Dedifferentiated amniotic fluid mesenchymal stem cell (primary cell): ENCODE data around the gene KIDINS220.
A peak's percentile ranks its signal among the peaks of the same experiment; 100 is the strongest.

Source experiments
- DNase-seq: peaks from one replicate; pipeline ENCODE4 v3.0.0-alpha.2; 2016; ENCODE audit errors: extremely low spot score

Gene KIDINS220

DNA sequence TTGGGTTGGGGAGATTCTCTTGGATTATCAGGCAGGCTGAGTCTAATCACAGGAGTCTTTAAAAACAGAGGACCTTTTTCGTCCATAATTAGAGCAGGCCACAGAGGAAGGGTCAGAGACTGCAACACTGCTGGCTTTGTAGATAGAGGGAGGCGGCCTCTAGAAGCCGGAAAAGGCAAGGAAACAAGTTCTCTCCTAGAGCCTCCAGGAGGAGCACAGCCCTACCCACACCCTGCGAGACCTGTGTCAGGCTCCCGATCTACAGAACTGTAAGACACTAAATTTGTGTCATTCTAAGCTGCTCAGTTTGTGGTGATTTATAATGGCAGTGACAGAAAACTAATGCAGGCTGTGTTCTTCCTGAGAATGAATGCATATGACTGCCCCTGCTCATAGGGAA lies 140.2 kb downstream of the KIDINS220 start:
- DNase-seq = no peak

GRCh38 chr2:8694737-8695136 lies 142.7 kb downstream of the KIDINS220 start:
- no peak for DNase-seq

DNA sequence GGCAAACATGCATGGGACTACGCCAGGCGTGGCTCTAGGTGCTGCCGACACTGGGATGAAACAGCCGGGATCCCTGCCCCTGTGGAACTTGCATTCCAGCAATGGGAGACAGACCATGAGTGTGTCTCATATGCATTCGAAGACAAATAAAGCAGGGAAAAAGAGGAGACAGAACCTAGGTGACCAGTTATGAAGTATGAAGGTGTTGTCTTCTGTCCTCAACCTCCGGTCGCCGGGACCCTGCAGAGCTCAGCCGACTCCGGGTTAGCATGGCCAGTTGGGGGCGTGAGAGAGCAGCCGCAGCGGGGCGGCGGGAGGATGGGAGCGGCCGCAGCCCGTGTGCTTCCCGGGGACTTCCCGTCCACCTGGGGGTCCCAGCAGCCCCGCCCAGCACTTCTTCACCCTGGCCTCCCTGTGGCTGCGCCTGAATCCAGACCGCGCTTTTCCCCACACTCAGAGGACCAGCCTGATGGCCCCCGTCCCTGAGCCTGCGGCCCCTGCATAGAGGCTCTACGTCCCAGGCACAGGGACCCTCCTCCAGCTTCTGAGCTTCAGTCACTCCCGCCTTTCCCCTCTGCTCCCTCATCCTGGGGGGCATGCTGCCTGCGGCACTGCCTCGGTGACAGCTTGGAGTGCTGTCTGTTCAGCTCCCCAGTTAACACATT lies 144.1 kb downstream of the KIDINS220 start:
- DNase-seq = no peak

DNA sequence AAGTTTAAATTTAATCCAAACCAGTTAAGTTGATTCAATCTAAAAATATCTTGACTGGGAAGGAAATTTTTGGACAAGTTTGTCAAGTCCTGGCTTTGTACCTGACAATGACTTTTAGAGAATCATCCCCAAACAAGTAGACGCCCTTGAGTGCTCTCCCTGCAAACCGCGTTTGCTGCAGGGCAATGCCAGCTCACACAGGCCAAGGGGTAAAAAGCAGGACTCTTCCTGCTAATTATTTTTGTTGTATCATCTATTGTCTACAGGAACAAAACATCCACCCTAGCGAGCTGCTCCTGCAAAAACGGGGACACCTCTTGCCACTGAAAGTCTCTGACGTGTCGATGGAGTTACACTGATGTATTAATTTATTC lies 144.6 kb downstream of the KIDINS220 start:
- no peak for DNase-seq

DNA sequence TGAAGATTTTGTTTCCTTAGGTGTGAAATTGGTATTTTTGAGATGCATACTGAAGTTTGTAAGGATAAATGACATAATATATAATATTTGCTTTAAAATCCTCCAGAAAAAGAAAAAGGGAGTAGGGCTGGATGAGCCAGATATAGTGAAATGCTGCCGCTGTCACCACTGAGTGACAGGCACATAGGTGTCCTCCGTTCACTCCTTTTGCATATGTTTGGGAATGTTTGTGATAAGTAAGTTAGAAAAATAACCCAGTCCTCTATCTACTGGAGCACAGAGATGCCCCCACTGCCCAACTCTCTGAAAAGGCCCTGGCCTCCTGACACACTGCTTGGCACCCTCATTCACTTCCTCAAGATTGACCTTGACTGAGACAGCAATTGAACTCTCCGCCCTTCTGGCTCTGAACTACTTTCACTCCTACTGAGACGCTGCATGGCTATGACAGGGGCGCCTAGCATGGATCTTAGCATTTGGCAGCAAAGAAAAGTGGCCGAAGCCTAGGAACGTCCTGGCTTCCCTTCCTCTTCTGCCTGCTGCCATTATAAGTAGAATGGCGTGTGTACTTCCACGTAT lies 145.5 kb downstream of the KIDINS220 start:
- no peak for DNase-seq

DNA sequence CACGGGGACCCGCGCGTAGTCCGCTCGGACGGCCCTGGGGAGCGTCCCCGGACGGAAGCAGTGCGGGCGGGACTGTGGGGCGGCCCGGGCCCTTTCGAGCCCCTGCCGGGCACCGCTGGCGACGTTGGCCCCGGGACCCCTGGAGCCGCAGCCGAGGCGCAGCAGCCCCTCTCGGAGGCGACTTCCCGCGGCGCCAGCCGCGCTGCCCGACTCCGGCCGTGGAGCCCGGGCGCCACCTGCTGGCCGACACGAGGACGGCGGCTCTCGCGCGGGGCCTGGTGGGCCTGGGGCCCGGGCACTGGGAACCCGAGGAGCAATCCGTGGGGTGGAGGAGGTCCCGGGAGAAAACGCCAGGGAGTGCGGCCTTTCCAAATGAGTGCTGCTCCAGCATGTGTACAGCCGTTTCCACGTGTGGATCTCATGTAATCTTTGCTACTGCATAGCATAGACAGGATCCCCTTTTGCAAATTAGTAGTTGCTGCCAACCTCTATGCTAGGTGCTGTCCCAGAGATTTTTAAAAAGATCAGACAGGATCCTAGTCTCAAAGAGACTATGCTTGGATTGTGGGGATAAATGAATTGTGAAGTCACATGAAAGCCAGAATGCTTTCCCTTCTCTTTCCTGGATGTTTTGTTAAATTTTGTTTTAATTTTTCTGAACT lies 151.6 kb downstream of the KIDINS220 start:
- peak; percentile 29 for DNase-seq

DNA sequence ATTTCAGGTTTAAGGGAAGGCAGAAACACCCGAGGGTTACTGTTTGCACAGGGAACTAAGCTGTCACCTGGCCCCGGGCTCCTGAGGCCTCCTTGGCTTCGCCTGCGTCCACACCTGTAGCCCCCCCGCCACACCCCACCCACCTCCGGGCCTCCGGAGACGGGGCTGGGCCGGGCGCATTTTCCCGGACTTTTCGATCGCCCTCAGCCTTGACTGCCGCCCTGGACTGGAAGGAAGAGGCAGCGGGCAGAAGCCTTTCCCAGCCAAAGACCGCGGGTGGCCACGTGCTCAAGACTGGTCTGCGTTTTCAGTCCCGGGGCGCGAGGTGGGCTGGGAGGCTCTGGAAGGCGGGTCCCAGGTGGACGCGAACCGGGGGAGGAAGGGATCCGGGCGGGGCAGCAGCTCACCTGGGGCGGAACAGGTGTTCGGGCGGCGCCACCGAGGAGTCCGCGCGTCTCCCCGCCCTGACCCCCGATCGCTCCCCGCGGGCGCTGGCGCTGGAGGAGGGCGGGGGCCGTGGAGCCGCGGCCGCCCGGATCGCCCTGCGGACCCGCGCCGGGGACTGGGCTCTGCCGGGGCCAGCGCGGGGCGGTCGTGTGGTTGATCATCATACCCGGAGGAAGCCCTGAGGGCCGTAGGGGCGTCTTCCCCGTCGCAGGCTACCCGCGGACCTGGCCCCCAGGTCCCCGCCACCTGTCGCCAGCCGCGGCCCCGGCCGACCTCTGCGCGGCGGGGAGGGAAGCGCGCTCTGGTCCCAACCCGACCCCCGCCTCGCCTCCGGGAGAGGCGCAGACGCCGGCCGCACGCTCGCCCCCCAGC lies 152.3 kb downstream of the KIDINS220 start:
- DNase-seq = peak; percentile 42

GRCh38 chr2:8684540-8684877 lies 152.9 kb downstream of the KIDINS220 start:
- no peak for DNase-seq

DNA sequence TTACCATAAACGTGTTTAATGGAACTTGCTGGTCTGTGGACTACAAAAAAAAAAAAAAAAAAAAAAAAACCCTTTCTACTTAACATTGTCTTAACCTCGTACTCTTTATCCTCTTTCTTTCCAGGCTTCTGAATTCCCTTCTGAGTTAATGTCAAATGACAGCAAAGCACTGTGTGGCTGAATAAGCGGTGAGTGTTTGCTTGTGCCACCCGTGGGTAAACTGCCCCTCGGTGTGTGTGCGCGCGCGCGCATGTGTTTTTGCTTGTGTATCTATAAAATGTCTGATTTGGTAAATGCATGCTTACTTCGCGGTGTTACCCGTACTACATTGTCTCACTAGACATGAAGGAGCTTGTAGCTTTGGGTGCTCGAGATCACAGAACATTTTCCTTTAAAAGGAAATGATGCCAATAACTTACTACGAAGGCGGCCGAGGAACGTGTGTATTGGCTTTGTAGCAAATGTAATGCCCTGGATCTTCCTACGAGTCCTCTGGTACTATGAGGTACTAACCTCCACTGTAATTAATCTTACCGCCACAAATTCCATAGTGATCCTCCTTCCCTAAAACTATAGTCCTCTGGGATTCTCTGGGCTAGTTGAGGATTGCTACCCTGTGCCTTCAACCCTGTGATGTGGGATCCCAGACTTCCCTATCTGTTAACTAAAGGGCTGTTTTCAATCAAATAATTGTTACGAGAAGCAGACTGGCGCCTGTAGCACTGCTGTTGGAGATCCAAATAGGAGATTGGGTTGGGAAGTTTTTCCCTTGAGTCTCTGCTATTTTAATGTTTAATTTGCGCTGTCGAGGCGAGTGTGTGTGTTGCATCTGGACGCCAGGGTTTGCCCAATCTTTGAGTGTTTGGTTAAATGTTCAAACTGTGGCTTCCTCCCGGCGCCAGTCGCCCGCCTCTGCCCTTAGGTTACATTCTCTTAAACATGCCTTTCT lies 154.4 kb downstream of the KIDINS220 start:
- peak; percentile 52 for DNase-seq

- peak; percentile 98 for DNase-seq
These were observed 155.4 kb downstream of the KIDINS220 start, which contains the start of gene ID2 for GRCh38 chr2:8681786-8682692. ID2 (plus strand) TSS chr2:8682056; CDS start chr2:8682166, 110 bp downstream.

DNA sequence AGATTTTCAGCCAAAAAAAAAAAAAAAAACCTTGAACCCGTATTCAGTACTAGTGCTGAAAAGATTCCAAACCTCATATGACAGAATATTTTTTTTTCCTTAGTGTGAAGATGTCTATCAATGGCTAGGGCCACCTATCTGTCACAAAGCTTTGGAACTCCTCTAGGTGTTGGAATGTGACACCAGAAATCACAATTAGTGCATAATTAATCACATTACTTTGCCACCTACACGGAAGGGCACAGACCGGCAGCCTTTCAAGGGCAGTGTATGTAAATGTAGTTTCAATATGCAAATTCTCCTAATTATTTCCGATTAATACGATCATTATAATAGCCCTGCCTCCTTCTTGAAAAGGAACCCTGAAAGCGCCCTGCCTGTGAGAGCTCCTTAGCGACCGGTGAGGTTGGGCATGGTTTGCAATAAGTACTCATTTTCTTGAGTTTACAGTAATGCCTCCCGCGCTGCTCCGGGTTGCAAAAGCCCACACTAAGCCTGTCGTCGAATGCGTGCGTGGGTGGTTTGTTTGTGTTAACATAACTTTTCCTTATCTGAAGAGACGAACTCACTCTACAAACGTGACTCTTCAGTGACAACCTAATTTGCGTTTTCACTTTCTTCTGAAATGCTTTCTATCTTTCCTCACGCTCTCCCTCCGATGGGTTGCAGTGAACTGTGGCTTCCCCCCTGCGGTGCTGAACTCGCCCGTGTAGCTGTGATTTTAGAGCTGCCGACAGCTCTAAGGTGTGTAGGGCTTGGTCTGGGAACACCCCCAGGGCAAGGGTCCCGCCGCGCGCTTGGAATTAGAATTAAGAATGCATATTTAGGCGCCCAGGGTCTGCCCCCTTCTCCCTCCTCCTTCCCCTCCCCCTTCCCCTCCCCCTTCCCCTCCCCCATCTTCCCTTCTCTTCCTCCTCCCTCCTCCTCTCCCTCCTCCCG lies 156.3 kb downstream of the KIDINS220 start:
- peak; percentile 88 for DNase-seq

- DNase-seq = peak; percentile 62
These were observed 157.3 kb downstream of the KIDINS220 start for GRCh38 chr2:8679827-8680731.

DNA sequence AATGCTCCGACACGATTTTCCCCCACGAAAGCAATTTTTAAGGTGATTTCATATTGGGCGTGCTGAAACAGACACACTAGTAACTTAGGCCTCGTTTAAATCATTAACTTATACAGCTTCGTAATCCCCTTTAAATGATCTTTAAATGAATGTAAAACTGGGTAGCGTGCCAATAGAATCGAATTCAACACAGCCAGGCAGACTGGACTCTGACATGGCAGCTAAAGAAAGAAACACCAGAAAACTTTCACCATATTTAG lies 157.9 kb downstream of the KIDINS220 start:
- DNase-seq = no peak
